ENCODE results near the gene XRCC1.
"Not testable (repeated sequence)": the region's sequence is repeated elsewhere in the genome, so short reads cannot be mapped to it uniquely, and the experiment has no call there.

Gene XRCC1

GRCh38 chr19:43607238-43608205 is 32.2 kb upstream of the XRCC1 start:
- H3K14ac ChIP-seq (ENCODE audit: low read length in 2 of 2) = no peak overlapping the region
- H3K4ac ChIP-seq (ENCODE audit: low read depth in 1 of 2, low read length in 2 of 2) = no peak overlapping the region
- no peaks in the 10 kb centered on the region for H3K27me3 ChIP-seq (ENCODE audit: control insufficient read depth in 1 of 2, insufficient read depth in 1 of 2, low read length in 2 of 2)
- no peak overlapping the region for H2AK5ac ChIP-seq (ENCODE audit: low read length, severe bottlenecking)
- no peak overlapping the region for H3K27ac ChIP-seq (ENCODE audit: low read length, poor library complexity, severe bottlenecking)
- H3K4me2 ChIP-seq (ENCODE audit: low read length, poor library complexity, severe bottlenecking) = no peak overlapping the region
- no peak overlapping the region for H4K8ac ChIP-seq (ENCODE audit: low read length)
- no peak overlapping the region for H2AFZ ChIP-seq (ENCODE audit: low read depth, low read length)
- no peaks in the 10 kb centered on the region for H3K9me3 ChIP-seq (ENCODE audit: control insufficient read depth, low read length)
- no peak overlapping the region for H2BK5ac ChIP-seq (ENCODE audit: low read depth, low read length, poor library complexity, severe bottlenecking)
- no peak overlapping the region for H3K9ac ChIP-seq (ENCODE audit: low read length)
- peaks cover 9% of the 10 kb centered on the region for H3K4me1 ChIP-seq (ENCODE audit: control insufficient read depth, insufficient read depth, low read depth, low read length)
- no peak for DNase-seq
- H2BK12ac ChIP-seq (ENCODE audit: low read length in 2 of 2) = no peak overlapping the region
- peaks cover 49% of the 10 kb centered on the region for H3K79me1 ChIP-seq (replicated peaks; ENCODE audit: low read length, poor library complexity, severe bottlenecking)
- 93% methylated on average over 21 of the region's 28 CpGs for WGBS
- H3K36me3 ChIP-seq (ENCODE audit: control insufficient read depth in 1 of 2, insufficient read depth in 2 of 2, low read depth in 1 of 2, low read length in 2 of 2) = peaks cover 32 to 45% of the 10 kb centered on the region in 2 experiments
- H2BK15ac ChIP-seq (ENCODE audit: low read depth, poor library complexity, severe bottlenecking) = no peak overlapping the region
- H4K91ac ChIP-seq (ENCODE audit: low read length) = no peak overlapping the region
- H3K4me3 ChIP-seq (ENCODE audit: insufficient read depth in 1 of 2, low read depth in 1 of 2, low read length in 2 of 2) = no peak overlapping the region
- H2BK120ac ChIP-seq (ENCODE audit: low read depth, low read length) = no peak overlapping the region
- H3K18ac ChIP-seq (ENCODE audit: low read depth in 1 of 2, low read length in 2 of 2) = no peak overlapping the region
- no peak overlapping the region for H3K23ac ChIP-seq (ENCODE audit: low read length in 2 of 2)

DNA sequence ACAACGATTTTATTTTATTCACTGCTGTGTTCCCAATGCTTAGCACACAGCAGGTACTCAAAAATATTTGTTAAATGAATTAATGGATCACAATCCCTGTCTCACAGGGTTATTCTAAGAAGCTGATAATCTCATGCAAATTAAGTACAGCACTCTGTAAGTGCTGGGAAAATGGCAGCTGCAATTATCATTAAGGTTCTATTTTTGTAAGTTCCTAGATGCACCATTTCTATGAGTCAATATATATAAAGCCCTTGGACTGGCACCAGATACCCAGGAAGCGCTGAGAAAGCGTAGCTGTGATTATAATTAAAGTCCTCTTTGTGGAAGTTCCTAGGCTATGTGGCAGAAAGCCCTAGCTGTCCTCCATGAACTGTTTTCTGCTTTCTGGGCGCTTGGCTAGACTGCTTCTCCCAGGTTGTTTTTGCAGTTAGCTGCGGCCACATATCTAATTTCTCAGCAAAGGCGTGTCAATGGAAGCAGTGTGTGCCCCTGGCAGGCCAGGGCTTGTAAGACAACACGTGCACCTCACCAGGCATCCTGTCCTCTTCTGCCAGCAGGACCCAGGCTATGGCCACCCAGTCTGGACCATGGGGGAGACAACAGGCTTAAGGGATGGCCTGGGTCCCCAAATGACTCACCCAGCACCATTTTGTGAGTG is 31.4 kb upstream of the XRCC1 start:
- Histone ChIP-seq H3K4me2 (ENCODE audit: low read length, poor library complexity, severe bottlenecking) (no peak overlapping the region), H3K4me3 (ENCODE audit: insufficient read depth in 1 of 2, low read depth in 1 of 2, low read length in 2 of 2) (no peak overlapping the region), H3K14ac (ENCODE audit: low read length in 2 of 2) (no peak overlapping the region), H3K27ac (ENCODE audit: low read length, poor library complexity, severe bottlenecking) (no peak overlapping the region), H3K9me3 (ENCODE audit: control insufficient read depth, low read length) (no peaks in the 10 kb centered on the region), H2BK120ac (ENCODE audit: low read depth, low read length) (no peak overlapping the region), H3K79me1 (replicated peaks; ENCODE audit: low read length, poor library complexity, severe bottlenecking) (peaks cover 44% of the 10 kb centered on the region), H2BK12ac (ENCODE audit: low read length in 2 of 2) (no peak overlapping the region), H3K36me3 (ENCODE audit: control insufficient read depth in 1 of 2, insufficient read depth in 2 of 2, low read depth in 1 of 2, low read length in 2 of 2) (peaks cover 32 to 44% of the 10 kb centered on the region in 2 experiments), H2BK5ac (ENCODE audit: low read depth, low read length, poor library complexity, severe bottlenecking) (no peak overlapping the region), H3K4me1 (ENCODE audit: control insufficient read depth, insufficient read depth, low read depth, low read length) (peaks cover 7% of the 10 kb centered on the region), H3K9ac (ENCODE audit: low read length) (no peak overlapping the region), H4K91ac (ENCODE audit: low read length) (no peak overlapping the region), H2AFZ (ENCODE audit: low read depth, low read length) (no peak overlapping the region), H3K4ac (ENCODE audit: low read depth in 1 of 2, low read length in 2 of 2) (no peak overlapping the region), H3K27me3 (ENCODE audit: control insufficient read depth in 1 of 2, insufficient read depth in 1 of 2, low read length in 2 of 2) (no peaks in the 10 kb centered on the region), H3K23ac (ENCODE audit: low read length in 2 of 2) (no peak overlapping the region), H3K18ac (ENCODE audit: low read depth in 1 of 2, low read length in 2 of 2) (no peak overlapping the region), H2BK15ac (ENCODE audit: low read depth, poor library complexity, severe bottlenecking) (no peak overlapping the region), H2AK5ac (ENCODE audit: low read length, severe bottlenecking) (no peak overlapping the region), H4K8ac (ENCODE audit: low read length) (no peak overlapping the region)
- WGBS = 98% methylated on average over 6 of the region's 7 CpGs
- DNase-seq = no peak

GRCh38 chr19:43605875-43606568 is 30.7 kb upstream of the XRCC1 start:
- no peak overlapping the region for H3K4me2 ChIP-seq (ENCODE audit: low read length, poor library complexity, severe bottlenecking)
- H3K27ac ChIP-seq (ENCODE audit: low read length, poor library complexity, severe bottlenecking) = no peak overlapping the region
- no peaks in the 10 kb centered on the region for H3K9me3 ChIP-seq (ENCODE audit: control insufficient read depth, low read length)
- no peak overlapping the region for H2AK5ac ChIP-seq (ENCODE audit: low read length, severe bottlenecking)
- no peak overlapping the region for H2BK120ac ChIP-seq (ENCODE audit: low read depth, low read length)
- WGBS = 90% methylated on average over 6 of the region's 7 CpGs
- H2BK5ac ChIP-seq (ENCODE audit: low read depth, low read length, poor library complexity, severe bottlenecking) = no peak overlapping the region
- no peak overlapping the region for H2BK15ac ChIP-seq (ENCODE audit: low read depth, poor library complexity, severe bottlenecking)
- no peak overlapping the region for H3K14ac ChIP-seq (ENCODE audit: low read length in 2 of 2)
- H3K23ac ChIP-seq (ENCODE audit: low read length in 2 of 2) = no peak overlapping the region
- H3K79me1 ChIP-seq (replicated peaks; ENCODE audit: low read length, poor library complexity, severe bottlenecking) = peaks cover 49% of the 10 kb centered on the region
- peaks cover 6% of the 10 kb centered on the region for H3K4me1 ChIP-seq (ENCODE audit: control insufficient read depth, insufficient read depth, low read depth, low read length)
- DNase-seq = no peak
- H3K4me3 ChIP-seq (ENCODE audit: insufficient read depth in 1 of 2, low read depth in 1 of 2, low read length in 2 of 2) = no peak overlapping the region
- H3K27me3 ChIP-seq (ENCODE audit: control insufficient read depth in 1 of 2, insufficient read depth in 1 of 2, low read length in 2 of 2) = no peaks in the 10 kb centered on the region
- no peak overlapping the region for H4K91ac ChIP-seq (ENCODE audit: low read length)
- no peak overlapping the region for H3K9ac ChIP-seq (ENCODE audit: low read length)
- H3K36me3 ChIP-seq (ENCODE audit: control insufficient read depth in 1 of 2, insufficient read depth in 2 of 2, low read depth in 1 of 2, low read length in 2 of 2) = peaks cover 36 to 38% of the 10 kb centered on the region in 2 experiments
- H3K4ac ChIP-seq (ENCODE audit: low read depth in 1 of 2, low read length in 2 of 2) = no peak overlapping the region
- H4K8ac ChIP-seq (ENCODE audit: low read length) = no peak overlapping the region
- H3K18ac ChIP-seq (ENCODE audit: low read depth in 1 of 2, low read length in 2 of 2) = no peak overlapping the region
- H2BK12ac ChIP-seq (ENCODE audit: low read length in 2 of 2) = no peak overlapping the region
- no peak overlapping the region for H2AFZ ChIP-seq (ENCODE audit: low read depth, low read length)

DNA sequence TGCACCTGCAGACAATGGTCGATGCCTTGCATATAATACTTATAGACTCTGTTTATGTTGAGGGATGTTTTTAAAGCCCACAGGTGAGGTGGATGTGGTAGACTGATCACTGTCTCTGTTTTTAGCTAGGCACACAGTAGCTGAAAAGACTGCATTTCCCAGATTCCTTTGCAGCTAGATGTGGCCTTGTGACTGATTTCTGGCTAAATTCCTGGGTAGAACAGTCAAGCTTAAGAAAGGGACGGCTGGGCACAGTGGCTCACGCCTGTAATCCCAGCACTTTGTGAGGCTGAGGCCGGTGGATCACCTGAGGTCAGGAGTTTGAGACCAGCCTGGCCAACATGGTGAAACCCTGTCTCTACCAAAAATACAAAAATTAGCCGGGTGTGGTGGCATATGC is 25.0 kb upstream of the XRCC1 start:
- H4K8ac ChIP-seq (ENCODE audit: low read length); H3K4me1 ChIP-seq (ENCODE audit: control insufficient read depth, insufficient read depth, low read depth, low read length); H2AK5ac ChIP-seq (ENCODE audit: low read length, severe bottlenecking); H2BK12ac ChIP-seq (ENCODE audit: low read length in 2 of 2); H2BK5ac ChIP-seq (ENCODE audit: low read depth, low read length, poor library complexity, severe bottlenecking); H2BK120ac ChIP-seq (ENCODE audit: low read depth, low read length); H3K23ac ChIP-seq (ENCODE audit: low read length in 2 of 2); H3K14ac ChIP-seq (ENCODE audit: low read length in 2 of 2); H3K4me3 ChIP-seq (ENCODE audit: insufficient read depth in 1 of 2, low read depth in 1 of 2, low read length in 2 of 2); H3K4me2 ChIP-seq (ENCODE audit: low read length, poor library complexity, severe bottlenecking); DNase-seq; H2AFZ ChIP-seq (ENCODE audit: low read depth, low read length); H4K91ac ChIP-seq (ENCODE audit: low read length); H3K27me3 ChIP-seq (ENCODE audit: control insufficient read depth in 1 of 2, insufficient read depth in 1 of 2, low read length in 2 of 2); H3K18ac ChIP-seq (ENCODE audit: low read depth in 1 of 2, low read length in 2 of 2); H3K27ac ChIP-seq (ENCODE audit: low read length, poor library complexity, severe bottlenecking); H2BK15ac ChIP-seq (ENCODE audit: low read depth, poor library complexity, severe bottlenecking); H3K4ac ChIP-seq (ENCODE audit: low read depth in 1 of 2, low read length in 2 of 2); H3K9me3 ChIP-seq (ENCODE audit: control insufficient read depth, low read length): not testable (repeated sequence)
- peaks cover 40% of the 10 kb centered on the region for H3K79me1 ChIP-seq (replicated peaks; ENCODE audit: low read length, poor library complexity, severe bottlenecking)
- H3K36me3 ChIP-seq (ENCODE audit: control insufficient read depth in 1 of 2, insufficient read depth in 2 of 2, low read depth in 1 of 2, low read length in 2 of 2) = peaks cover 24 to 41% of the 10 kb centered on the region in 2 experiments
- H3K9ac ChIP-seq (ENCODE audit: low read length) = peak overlapping the region; percentile 49
- WGBS = 98% methylated on average over 5 of the region's 5 CpGs
